GM12878 (cell line): Measurements from ENCODE around the gene PSMD4. TPM values are rescaled to one million over a fixed set of nuclear protein-coding genes. Genes with fewer than 3 reads are reported as not detected.
A peak's percentile ranks its signal among the peaks of the same experiment; 100 is the strongest.
"Not testable (repeated sequence)": the region's sequence is repeated elsewhere in the genome, so short reads cannot be mapped to it uniquely, and the experiment has no call there.

ENCODE experiments used
- ATAC-seq: fragments of 200-7000 bp; cut with Tn5 transposase; 3 replicates; pipeline ENCODE4 v1.9.1; 2020; ENCODE audit warnings: mild to moderate bottlenecking, moderate library complexity
- BruUV-seq: library from RNA; stranded (reverse); fragments of 400-500 nt; replicated peaks from 2 replicates; lab custom pipeline; 2021; lab: Mats Ljungman, UMichigan
- CTCF ChIA-PET: fragments of 300-600 bp; sonication (Branson Sonifier 250); formaldehyde crosslinking; extraction: SDS; loops from one replicate; lab custom pipeline; 2021; ENCODE audit warnings: inconsistent platforms; lab: Yijun Ruan, JAX
- POLR2A ChIA-PET: fragments of 350-600 bp; formaldehyde crosslinking; extraction: SDS; loops from one replicate; lab custom pipeline; 2021; ENCODE audit warnings: inconsistent platforms; lab: Charles Lee
- RAD21 ChIA-PET: fragments of 300-600 bp; sonication (Branson Sonifier 250); formaldehyde crosslinking; loops from one replicate; lab custom pipeline; 2023; ENCODE audit warnings: antibody characterized with exemption; ENCODE audit not compliant: unreplicated experiment; lab: Charles Lee
- SMC1A ChIA-PET: fragments of 300-600 bp; sonication (Branson Sonifier 250); formaldehyde crosslinking; loops from one replicate; lab custom pipeline; 2023; ENCODE audit not compliant: unreplicated experiment, uncharacterized antibody; lab: Charles Lee
- DNase-seq: peaks from one replicate; pipeline ENCODE4 v3.0.0-alpha.2; 2011; ENCODE audit warnings: low read depth, low spot score
- FAIRE-seq: peaks from 3 replicates; lab custom pipeline; 2011; peaks lifted over from hg19 to GRCh38; lab: Jason Lieb, UNC
- H2AFZ ChIP-seq: 2 replicates; pipeline ENCODE4 v1.6.0; 2011; ENCODE audit warnings: low read depth, low read length, control low read depth; ENCODE audit not compliant: control insufficient read depth
- H3K27ac ChIP-seq: 2 replicates; pipeline ENCODE4 v1.5.1; 2011; ENCODE audit warnings: control low read depth; ENCODE audit not compliant: control insufficient read depth, insufficient read depth
- H3K27me3 ChIP-seq, 2 experiments: replicated peaks in 1 of 2; 2 replicates each; pipeline versions ENCODE4 v1.6.0 to v1.6.1; 2011; ENCODE audit warnings: low read length in 1 of 2; ENCODE audit not compliant: control insufficient read depth in 2 of 2, insufficient read depth in 2 of 2
- H3K36me3 ChIP-seq, 2 experiments: 2 replicates each; pipeline ENCODE4 v1.5.1; 2011; ENCODE audit warnings: low read length in 1 of 2; ENCODE audit not compliant: control insufficient read depth in 2 of 2, insufficient read depth in 2 of 2
- H3K4me1 ChIP-seq: 2 replicates; pipeline ENCODE4 v1.6.1; 2011; ENCODE audit warnings: mild to moderate bottlenecking, low read length, moderate library complexity, mixed read lengths; ENCODE audit not compliant: control insufficient read depth, insufficient read depth
- H3K4me2 ChIP-seq: 2 replicates; pipeline ENCODE4 v1.6.0; 2011; ENCODE audit warnings: control low read depth; ENCODE audit not compliant: control insufficient read depth, insufficient read depth
- H3K4me3 ChIP-seq: fragments of 200-600 bp; sonication (generic); 2 replicates; pipeline ENCODE4 v1.5.1; 2016
- H3K79me2 ChIP-seq: 2 replicates; pipeline ENCODE4 v1.6.0; 2011; ENCODE audit warnings: low read length; ENCODE audit not compliant: control insufficient read depth, insufficient read depth
- H3K9ac ChIP-seq: 2 replicates; pipeline ENCODE4 v1.8.0; 2011; ENCODE audit warnings: low read length, control low read depth, mixed read lengths; ENCODE audit not compliant: control insufficient read depth, insufficient read depth
- H3K9me3 ChIP-seq: replicated peaks from 3 replicates; pipeline ENCODE4 v1.5.1; 2011; ENCODE audit warnings: mild to moderate bottlenecking, low read length; ENCODE audit not compliant: control insufficient read depth, insufficient read depth
- H4K20me1 ChIP-seq: 2 replicates; pipeline ENCODE4 v1.6.0; 2011; ENCODE audit not compliant: control insufficient read depth, insufficient read depth
- EP300 ChIP-seq, 2 experiments: fragments of 150-350 bp in 1 of 2; IDR thresholded peaks; 2 replicates each; pipeline ENCODE4 v1.6.1; 2011 to 2012; ENCODE audit warnings: low read depth in 2 of 2, low read length in 2 of 2, borderline replicate concordance in 1 of 2, improper control_type of control experiment in 1 of 2, inconsistent platforms in 1 of 2; ENCODE audit not compliant: control insufficient read depth in 1 of 2
- IKZF1 ChIP-seq: fragments of 450-650 bp; conservative IDR thresholded peaks from 2 replicates; pipeline ENCODE4 v1.6.1; 2017; ENCODE audit warnings: antibody characterized with exemption, mild to moderate bottlenecking
- JUND ChIP-seq: IDR thresholded peaks from 2 replicates; pipeline ENCODE4 v1.6.1; 2012; ENCODE audit warnings: low read depth, mild to moderate bottlenecking, low read length, improper control_type of control experiment, moderate library complexity
- KDM1A ChIP-seq: fragments of 200-600 bp; sonication (generic); IDR thresholded peaks from 2 replicates; pipeline ENCODE4 v1.6.1; 2016; ENCODE audit warnings: borderline replicate concordance
- NRF1 ChIP-seq: conservative IDR thresholded peaks from 2 replicates; pipeline ENCODE4 v1.6.1; 2011; ENCODE audit warnings: mild to moderate bottlenecking, low read depth, low read length, improper control_type of control experiment
- RAD51 ChIP-seq: fragments of 450-650 bp; IDR thresholded peaks from 2 replicates; pipeline ENCODE4 v1.6.1; 2016; ENCODE audit warnings: moderate library complexity, mild to moderate bottlenecking, inconsistent platforms
- SRF ChIP-seq, 2 experiments: IDR thresholded peaks; 2 replicates each; pipeline ENCODE4 v1.6.1; 2011; ENCODE audit warnings: low read depth in 2 of 2, low read length in 2 of 2, mild to moderate bottlenecking in 1 of 2, moderate library complexity in 1 of 2
- TCF7 ChIP-seq: IDR thresholded peaks from 2 replicates; pipeline ENCODE4 v1.6.1; 2014; ENCODE audit warnings: antibody characterized with exemption, borderline replicate concordance
- WRNIP1 ChIP-seq: IDR thresholded peaks from 2 replicates; pipeline ENCODE4 v1.6.1; 2011; ENCODE audit warnings: low read depth, low read length, improper control_type of control experiment, borderline replicate concordance
- ZNF274 ChIP-seq: IDR thresholded peaks from one replicate; pipeline ENCODE4 v1.8.0; 2011; ENCODE audit not compliant: insufficient read length, insufficient read depth
- WGBS: methylation state at CpG from one replicate; pipeline ENCODE4 v1.1.6; 2016; ENCODE audit warnings: low lambda C conversion rate; ENCODE audit not compliant: insufficient replicate concordance, insufficient coverage; ENCODE audit errors: missing lambda C conversion rate; 5-methylcytosine and 5-hydroxymethylcytosine counted together
- in situ Hi-C: fragments of 300-500 bp; cut with MboI; formaldehyde crosslinking; loops from 9 replicates; pipeline ENCODE4 v1.14.3; 2018; ENCODE audit warnings: mixed read lengths
- intact Hi-C: fragments of 100-400 bp; cut with micrococcal nuclease; formaldehyde crosslinking; loops from one replicate; pipeline ENCODE4 v1.14.2; 2022; ENCODE audit not compliant: unreplicated experiment
- polyA plus RNA-seq, 11 experiments: library from polyadenylated mRNA; depleted of rRNA in 4 of 11; unstranded in 6 of 11; stranded (reverse) in 5 of 11; fragments of >200 nt; fragmentation: Nextera tagmentation in 4 of 11; fragmentation: Illumina TruSeq in 1 of 11; extraction: Ambion mirVana in 4 of 11; extraction: Trizol in 1 of 11; gene quantifications; 1 replicate in 1 of 11; 2 replicates in 10 of 11; pipeline versions ENCODE4 v1.2.1 to v1.2.3, GENCODE V29; 2011 to 2016; ENCODE audit warnings: inconsistent platforms in 2 of 11, missing spikeins in 2 of 11, low read depth in 1 of 11
- total RNA-seq, 4 experiments: library from RNA; depleted of rRNA in 3 of 4; stranded (reverse); fragments of >200 nt in 3 of 4; fragmentation: Illumina TruSeq in 1 of 4; extraction: Trizol in 1 of 4; gene quantifications; 2 replicates each; pipeline versions ENCODE4 v1.2.1 to v1.2.3, GENCODE V29; 2013 to 2021
- TF ChIP-seq, protein P1 (sequence below): IDR thresholded peaks from 2 replicates; pipeline ENCODE4 v1.6.1; 2011; ENCODE audit warnings: borderline replicate concordance, low read depth, mild to moderate bottlenecking, moderate library complexity, mixed read lengths, low read length; ENCODE audit not compliant: insufficient read depth; ENCODE audit errors: extremely low read length
- TF ChIP-seq, protein P2 (sequence below): fragments of 450-650 bp; formaldehyde crosslinking; IDR thresholded peaks from 2 replicates; pipeline ENCODE4 v1.4.0; 2022; ENCODE audit warnings: mild to moderate bottlenecking, moderate library complexity

PSMD4 gene
- total and polyA plus RNA-seq, 10 of the 15 experiments (the other 5 are each of a cell fraction or from before 2014, with no cell fraction given), result 129 to 281 (median 188) TPM

DNA sequence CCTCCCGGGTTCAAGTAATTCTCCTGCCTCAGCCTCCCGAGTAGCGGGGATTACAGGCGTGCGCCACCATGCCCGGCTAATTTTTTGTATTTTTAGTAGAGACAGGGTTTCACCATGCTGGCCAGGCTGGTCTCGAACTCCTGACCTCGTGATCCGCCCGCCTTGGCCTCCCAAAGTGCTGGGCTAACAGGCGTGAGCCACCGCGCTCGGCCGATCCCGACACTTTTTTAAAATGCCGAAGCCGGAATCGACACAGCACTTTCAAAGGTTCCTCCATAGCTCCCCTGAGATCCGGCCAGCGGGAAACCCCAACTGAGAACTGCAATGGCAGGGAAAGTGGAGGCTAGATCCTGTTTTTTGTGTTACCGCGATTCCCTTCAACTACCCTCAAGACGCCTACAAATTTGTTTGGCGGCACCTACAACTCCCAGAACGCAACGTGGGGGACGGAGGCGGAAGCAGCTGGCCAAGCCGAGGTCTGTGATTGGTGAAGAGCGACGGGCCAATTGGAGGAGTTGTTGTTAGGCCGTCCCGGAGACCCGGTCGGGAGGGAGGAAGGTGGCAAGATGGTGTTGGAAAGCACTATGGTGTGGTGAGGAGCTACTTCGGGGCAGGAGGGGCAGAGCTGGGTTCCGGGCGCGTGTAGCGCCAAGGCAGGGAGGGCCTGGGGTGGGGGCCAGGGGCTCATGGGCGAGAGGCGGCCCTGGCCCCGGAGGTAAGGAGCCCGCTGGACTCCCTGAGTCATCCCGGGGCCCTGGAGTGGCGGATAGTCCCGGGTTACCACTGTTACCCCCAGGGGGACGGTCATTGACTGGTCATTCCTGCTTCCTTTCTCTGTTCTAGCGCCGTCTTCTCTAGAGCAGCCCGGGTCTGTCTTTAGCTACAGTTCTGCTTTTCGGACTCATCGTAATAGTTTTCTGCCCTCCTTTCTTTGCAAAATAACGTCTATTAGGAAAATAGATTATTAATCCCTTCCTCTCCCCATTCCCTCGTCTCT lies at the start of gene PSMD4 (continued):
- TF ChIP-seq, protein P1, sequence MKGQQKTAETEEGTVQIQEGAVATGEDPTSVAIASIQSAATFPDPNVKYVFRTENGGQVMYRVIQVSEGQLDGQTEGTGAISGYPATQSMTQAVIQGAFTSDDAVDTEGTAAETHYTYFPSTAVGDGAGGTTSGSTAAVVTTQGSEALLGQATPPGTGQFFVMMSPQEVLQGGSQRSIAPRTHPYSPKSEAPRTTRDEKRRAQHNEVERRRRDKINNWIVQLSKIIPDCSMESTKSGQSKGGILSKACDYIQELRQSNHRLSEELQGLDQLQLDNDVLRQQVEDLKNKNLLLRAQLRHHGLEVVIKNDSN, result no peak
- no peak for TF ChIP-seq ZNF274
- TF ChIP-seq, protein P2, sequence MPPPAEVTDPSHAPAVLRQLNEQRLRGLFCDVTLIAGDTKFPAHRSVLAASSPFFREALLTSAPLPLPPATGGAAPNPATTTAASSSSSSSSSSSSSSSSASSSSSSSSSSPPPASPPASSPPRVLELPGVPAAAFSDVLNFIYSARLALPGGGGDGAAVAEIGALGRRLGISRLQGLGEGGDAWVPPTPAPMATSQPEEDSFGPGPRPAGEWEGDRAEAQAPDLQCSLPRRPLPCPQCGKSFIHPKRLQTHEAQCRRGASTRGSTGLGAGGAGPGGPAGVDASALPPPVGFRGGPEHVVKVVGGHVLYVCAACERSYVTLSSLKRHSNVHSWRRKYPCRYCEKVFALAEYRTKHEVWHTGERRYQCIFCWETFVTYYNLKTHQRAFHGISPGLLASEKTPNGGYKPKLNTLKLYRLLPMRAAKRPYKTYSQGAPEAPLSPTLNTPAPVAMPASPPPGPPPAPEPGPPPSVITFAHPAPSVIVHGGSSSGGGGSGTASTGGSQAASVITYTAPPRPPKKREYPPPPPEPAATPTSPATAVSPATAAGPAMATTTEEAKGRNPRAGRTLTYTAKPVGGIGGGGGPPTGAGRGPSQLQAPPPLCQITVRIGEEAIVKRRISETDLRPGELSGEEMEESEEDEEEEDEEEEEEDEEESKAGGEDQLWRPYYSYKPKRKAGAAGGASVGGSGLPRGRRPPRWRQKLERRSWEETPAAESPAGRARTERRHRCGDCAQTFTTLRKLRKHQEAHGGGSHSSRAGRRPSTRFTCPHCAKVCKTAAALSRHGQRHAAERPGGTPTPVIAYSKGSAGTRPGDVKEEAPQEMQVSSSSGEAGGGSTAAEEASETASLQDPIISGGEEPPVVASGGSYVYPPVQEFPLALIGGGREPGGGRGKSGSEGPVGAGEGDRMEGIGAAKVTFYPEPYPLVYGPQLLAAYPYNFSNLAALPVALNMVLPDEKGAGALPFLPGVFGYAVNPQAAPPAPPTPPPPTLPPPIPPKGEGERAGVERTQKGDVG (CRISPR knock-in tag), result no peak
- peak; percentile 94 for TF ChIP-seq IKZF1
- no peak for TF ChIP-seq TCF7
- TF ChIP-seq EP300 (IDR thresholded peaks at IDR 0.05; ENCODE audit: borderline replicate concordance in 1 of 2, control insufficient read depth in 1 of 2, low read depth in 2 of 2, low read length in 2 of 2), result no peak
- TF ChIP-seq SRF (IDR thresholded peaks at IDR 0.05; ENCODE audit: low read depth in 2 of 2, low read length in 2 of 2), result no peak
- no peak for TF ChIP-seq JUND
- peak; percentile 85; the same call in 1 of the 2 replicates for TF ChIP-seq WRNIP1
- peak; percentile 40; the same call in 1 of the 2 replicates for TF ChIP-seq RAD51
- no peak for TF ChIP-seq NRF1
- TF ChIP-seq KDM1A, result no peak

DNA sequence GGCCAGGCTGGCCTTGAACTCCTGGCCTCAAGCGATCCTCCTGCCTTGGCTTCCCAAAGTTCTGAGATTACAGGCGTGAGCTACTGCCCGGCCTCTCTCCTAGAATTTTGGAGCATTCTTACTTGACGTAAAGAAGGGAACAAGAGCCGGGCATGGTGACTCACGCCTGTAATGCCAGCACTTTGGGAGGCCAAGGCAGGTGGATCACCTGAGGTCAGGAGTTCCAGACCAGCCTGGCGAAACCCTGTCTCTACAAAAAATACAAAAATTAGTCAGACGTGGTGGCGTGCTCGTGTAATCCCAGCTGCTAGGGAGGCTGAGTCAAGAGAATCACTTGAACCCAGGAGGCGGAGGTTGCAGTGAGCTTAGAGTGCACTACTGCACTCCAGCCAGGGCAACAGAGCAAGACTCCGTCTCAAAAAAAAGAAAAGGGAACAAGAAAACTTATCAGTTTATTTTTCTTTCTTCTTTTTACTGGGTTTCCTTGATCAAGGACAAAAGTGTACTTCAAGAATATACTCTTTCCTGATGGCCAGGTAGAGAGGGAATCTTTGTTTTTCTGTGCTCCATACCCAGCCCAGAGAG lies 49.1 kb upstream of the PSMD4 start:
- DNase-seq, H4K20me1 ChIP-seq, H3K9me3 ChIP-seq, H3K9ac ChIP-seq, H3K27ac ChIP-seq, H3K4me3 ChIP-seq, FAIRE-seq, H3K4me1 ChIP-seq, intact Hi-C loops, RAD21 ChIA-PET, BruUV-seq, H3K4me2 ChIP-seq, in situ Hi-C loops, ATAC-seq, H2AFZ ChIP-seq, H3K27me3 ChIP-seq: not testable (repeated sequence)
- Histone ChIP-seq H3K36me3 (peaks cover 1 to 13% of the 10 kb centered on the region in 2 experiments; a peak in 3 of 4 replicates), H3K79me2 (peaks cover 51% of the 10 kb centered on the region)
- POLR2A ChIA-PET, result interaction anchor here (1.1 kb wide), 1 partner anchor 16 kb away, joined by 3 read pairs; no protein-coding TSS in a partner anchor
- SMC1A ChIA-PET, result interaction anchor here (1.2 to 2.3 kb wide), 2 partner anchors 12 to 46 kb away, joined by 3 to 7 read pairs; no protein-coding TSS in a partner anchor
- CTCF ChIA-PET, result interaction anchor here (1.2 to 1.4 kb wide), 2 partner anchors 12 to 29 kb away, joined by 3 to 5 read pairs; partner anchors contain the start of gene TMOD4
- WGBS, result 80% methylated on average over 12 of the region's 12 CpGs
